Measurements from ENCODE around the gene ZYG11B. TPM values are rescaled to one million over a fixed set of nuclear protein-coding genes. Genes with fewer than 3 reads are reported as not detected.

Gene ZYG11B
- polyA plus RNA-seq, 3 donors = 7.3 to 17.5 (median 15.8) TPM

GRCh38 chr1:52706941-52707926 lies 19.0 kb upstream of the ZYG11B start:
- H3K36me3 ChIP-seq (replicated peaks in 1 of 2; ENCODE audit: control insufficient read depth in 1 of 2, insufficient read depth in 2 of 2, low read length in 2 of 2) = no peaks in the 10 kb centered on the region
- peaks cover 42 to 49% of the 10 kb centered on the region in 2 donors for H3K4me1 ChIP-seq (ENCODE audit: control insufficient read depth in 1 of 2, insufficient read depth in 2 of 2, low read length in 2 of 2)
- H3K4me3 ChIP-seq (replicated peaks in 1 of 3; ENCODE audit: low read depth in 2 of 3, low read length in 3 of 3) = peak overlapping the region in 1 of 3 experiments; percentile 54
- H4K20me1 ChIP-seq (ENCODE audit: insufficient read depth, low read length) = no peaks in the 10 kb centered on the region
- no peaks in the 10 kb centered on the region for H3K36me3 Mint-ChIP-seq
- peak; percentile 10 to 44 (median 32) for DNase-seq
- H3K9me3 Mint-ChIP-seq = peaks cover 0 to 3% (median 0%) of the 10 kb centered on the region in 7 donors
- intact Hi-C loops (cut with micrococcal nuclease) = no loop called here
- TF ChIP-seq CTCF (IDR thresholded peaks at IDR 0.05) = no peak
- 71% methylated on average over 9 of the region's 18 CpGs for WGBS (ENCODE audit: insufficient coverage)
- H3K27me3 ChIP-seq (ENCODE audit: control insufficient read depth in 2 of 2, insufficient read depth in 2 of 2, low read length in 2 of 2) = no peaks in the 10 kb centered on the region
- H3K4me1 Mint-ChIP-seq = peaks cover 37% of the 10 kb centered on the region
- H3K79me2 ChIP-seq (ENCODE audit: insufficient read depth, low read length) = no peaks in the 10 kb centered on the region
- H3K9me3 ChIP-seq (replicated peaks in 1 of 2; ENCODE audit: control insufficient read depth in 1 of 2, insufficient read depth in 1 of 2, low read length in 2 of 2) = no peaks in the 10 kb centered on the region
- H3K27ac Mint-ChIP-seq = peak overlapping the region; percentile 75 to 90 (median 85)
- peak overlapping the region; percentile 14 for H2AFZ ChIP-seq (ENCODE audit: insufficient read depth, low read depth, low read length, poor library complexity, severe bottlenecking)
- peak overlapping the region; percentile 37 for H3K4me2 ChIP-seq (replicated peaks; ENCODE audit: extremely low read depth, low read length, poor library complexity, severe bottlenecking)
- H3K27me3 Mint-ChIP-seq (ENCODE audit: low read depth in 3 of 3) = peaks cover 2 to 7% (median 3%) of the 10 kb centered on the region in 3 donors
- no peak overlapping the region for H3K9ac ChIP-seq (ENCODE audit: insufficient read depth, low read length, poor library complexity, severe bottlenecking)
- peak overlapping the region; percentile 50 to 70 for H3K4me3 Mint-ChIP-seq
- H3K27ac ChIP-seq (ENCODE audit: low read depth in 1 of 2, low read length in 2 of 2) = peak overlapping the region; percentile 56

GRCh38 chr1:52707927-52708655 lies 18.2 kb upstream of the ZYG11B start:
- Mint-ChIP-seq H3K36me3 (no peaks in the 10 kb centered on the region), H3K4me3 (peak overlapping the region in 1 of 2 donors; percentile 16), H3K27ac (peak overlapping the region; percentile 75 to 90 (median 85)), H3K9me3 (peaks cover 0 to 3% (median 0%) of the 10 kb centered on the region in 7 donors), H3K27me3 (ENCODE audit: low read depth in 3 of 3) (peaks cover 2 to 7% (median 3%) of the 10 kb centered on the region in 3 donors), H3K4me1 (peaks cover 31% of the 10 kb centered on the region)
- Histone ChIP-seq H2AFZ (ENCODE audit: insufficient read depth, low read depth, low read length, poor library complexity, severe bottlenecking) (peak overlapping the region; percentile 9), H3K79me2 (ENCODE audit: insufficient read depth, low read length) (no peaks in the 10 kb centered on the region), H3K9ac (ENCODE audit: insufficient read depth, low read length, poor library complexity, severe bottlenecking) (no peak overlapping the region), H3K36me3 (replicated peaks in 1 of 2; ENCODE audit: control insufficient read depth in 1 of 2, insufficient read depth in 2 of 2, low read length in 2 of 2) (no peaks in the 10 kb centered on the region), H3K4me1 (ENCODE audit: control insufficient read depth in 1 of 2, insufficient read depth in 2 of 2, low read length in 2 of 2) (peaks cover 38 to 41% of the 10 kb centered on the region in 2 donors), H3K4me3 (replicated peaks in 1 of 3; ENCODE audit: low read depth in 2 of 3, low read length in 3 of 3) (peak overlapping the region in 1 of 3 experiments; percentile 54), H3K27me3 (ENCODE audit: control insufficient read depth in 2 of 2, insufficient read depth in 2 of 2, low read length in 2 of 2) (no peaks in the 10 kb centered on the region), H3K27ac (ENCODE audit: low read depth in 1 of 2, low read length in 2 of 2) (peak overlapping the region; percentile 56), H3K4me2 (replicated peaks; ENCODE audit: extremely low read depth, low read length, poor library complexity, severe bottlenecking) (peak overlapping the region; percentile 37), H3K9me3 (replicated peaks in 1 of 2; ENCODE audit: control insufficient read depth in 1 of 2, insufficient read depth in 1 of 2, low read length in 2 of 2) (no peaks in the 10 kb centered on the region), H4K20me1 (ENCODE audit: insufficient read depth, low read length) (no peaks in the 10 kb centered on the region)
- peak; percentile 38 to 56 (median 50) for DNase-seq
- TF ChIP-seq CTCF (IDR thresholded peaks at IDR 0.05) = no peak
- intact Hi-C loops (cut with micrococcal nuclease) = no loop called here
- 0% methylated on average over 1 of the region's 5 CpGs for WGBS (ENCODE audit: insufficient coverage)

Data from CD14-positive monocyte (primary cell).